8988T (cell line): ENCODE measurements around the gene CARD18.

Experiments
- DNase-seq: peaks from one replicate; pipeline ENCODE4 v3.0.0; 2011

CARD18 gene, protein sequence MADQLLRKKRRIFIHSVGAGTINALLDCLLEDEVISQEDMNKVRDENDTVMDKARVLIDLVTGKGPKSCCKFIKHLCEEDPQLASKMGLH

DNA sequence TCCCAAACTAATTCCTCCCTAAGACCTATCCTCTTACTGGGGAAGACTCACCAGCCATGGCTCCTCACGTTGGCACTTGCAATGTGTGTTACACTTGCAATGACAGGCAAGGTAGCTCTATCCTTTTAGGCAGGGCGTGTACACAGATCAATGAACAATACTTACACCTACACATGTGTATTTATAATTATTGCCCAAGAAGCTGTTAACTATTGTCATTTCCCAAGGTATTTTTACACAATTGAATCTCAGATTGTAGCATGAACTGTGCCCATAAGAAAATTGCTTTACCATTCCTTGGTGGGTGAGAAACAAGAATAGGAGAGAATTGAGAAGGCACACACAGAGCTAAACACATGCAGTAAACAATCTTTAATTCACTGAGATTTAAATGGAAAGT, at the start of gene CARD18:
Gene CARD18 (minus strand): TSS at position 101 of the 400 bp plus-strand sequence. CDS start 43 bp downstream, at position 58.
- no peak for DNase-seq

DNA sequence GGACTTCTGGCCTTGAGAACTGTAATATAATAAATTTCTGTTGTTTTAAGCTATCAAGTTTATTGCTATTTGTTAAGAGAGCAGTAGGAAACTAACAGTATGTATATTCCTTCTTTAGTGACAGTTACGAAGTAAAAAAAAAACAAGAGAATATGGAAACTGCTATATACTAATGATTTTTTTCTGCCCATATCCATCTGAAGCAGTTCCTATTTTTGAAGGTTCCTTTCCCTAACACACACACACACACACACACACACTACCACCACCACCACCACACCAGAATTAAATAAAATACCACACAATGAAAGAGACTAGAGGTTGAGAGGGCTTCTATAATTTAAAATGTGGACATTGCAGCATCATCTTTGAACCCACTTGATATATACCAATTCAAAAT, 44.4 kb upstream of the CARD18 start:
- DNase-seq = no peak

DNA sequence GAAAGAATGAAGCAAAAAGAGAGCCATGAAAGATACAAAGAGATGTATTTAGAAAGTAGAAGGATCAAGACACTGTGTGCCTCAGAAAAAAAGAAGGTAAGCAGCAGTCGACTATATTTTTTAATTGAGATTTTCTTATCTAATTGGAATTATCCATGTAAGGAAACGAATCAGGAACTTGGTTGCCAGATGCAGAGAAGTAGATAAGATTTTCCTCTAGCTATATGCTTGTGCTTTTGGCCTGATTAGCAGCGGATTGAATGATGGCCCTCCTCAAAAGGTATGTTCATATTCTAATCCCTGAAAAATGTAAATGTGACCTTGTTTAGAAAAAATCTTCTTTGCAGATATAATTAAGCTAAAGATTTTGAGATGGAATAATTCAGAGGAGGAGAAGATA, 43.9 kb upstream of the CARD18 start:
- no peak for DNase-seq

DNA sequence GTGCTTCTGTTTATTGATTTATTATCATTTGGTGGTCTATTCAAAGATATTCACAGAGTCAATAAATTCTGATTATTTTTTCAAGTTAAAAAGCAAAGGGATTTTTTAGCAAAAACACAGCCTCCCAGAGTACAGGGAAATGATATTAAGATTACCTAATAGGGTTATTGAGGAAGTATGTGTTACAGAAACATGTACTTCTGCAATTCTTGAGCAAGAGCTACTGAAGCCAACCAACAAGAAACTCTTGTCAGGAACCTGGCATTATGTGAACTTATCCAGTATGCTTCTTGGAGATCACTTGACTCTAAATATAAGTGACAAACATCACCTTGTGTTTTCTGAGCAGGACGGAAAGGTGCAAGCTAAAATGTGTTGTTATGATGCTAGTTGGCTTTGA, 42.0 kb upstream of the CARD18 start:
- no peak for DNase-seq

DNA sequence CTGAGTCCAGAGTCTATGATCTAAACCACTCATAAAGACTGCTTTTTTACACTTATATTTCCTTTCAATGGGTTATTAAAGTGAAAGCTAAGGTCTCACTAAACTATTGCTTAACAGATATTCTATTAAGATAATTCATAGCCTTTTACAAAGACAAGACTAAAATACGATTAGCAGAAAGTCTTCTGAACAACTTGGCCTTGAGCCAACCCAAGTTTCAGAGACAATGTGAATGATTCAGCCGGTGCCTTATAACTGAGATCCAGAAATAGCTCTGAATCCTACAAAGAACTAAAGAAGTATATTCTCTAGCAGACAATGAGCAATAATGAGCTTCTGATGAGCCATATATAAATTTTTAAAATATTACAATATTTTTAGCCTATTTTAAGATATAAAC, 41.5 kb upstream of the CARD18 start:
- no peak for DNase-seq

DNA sequence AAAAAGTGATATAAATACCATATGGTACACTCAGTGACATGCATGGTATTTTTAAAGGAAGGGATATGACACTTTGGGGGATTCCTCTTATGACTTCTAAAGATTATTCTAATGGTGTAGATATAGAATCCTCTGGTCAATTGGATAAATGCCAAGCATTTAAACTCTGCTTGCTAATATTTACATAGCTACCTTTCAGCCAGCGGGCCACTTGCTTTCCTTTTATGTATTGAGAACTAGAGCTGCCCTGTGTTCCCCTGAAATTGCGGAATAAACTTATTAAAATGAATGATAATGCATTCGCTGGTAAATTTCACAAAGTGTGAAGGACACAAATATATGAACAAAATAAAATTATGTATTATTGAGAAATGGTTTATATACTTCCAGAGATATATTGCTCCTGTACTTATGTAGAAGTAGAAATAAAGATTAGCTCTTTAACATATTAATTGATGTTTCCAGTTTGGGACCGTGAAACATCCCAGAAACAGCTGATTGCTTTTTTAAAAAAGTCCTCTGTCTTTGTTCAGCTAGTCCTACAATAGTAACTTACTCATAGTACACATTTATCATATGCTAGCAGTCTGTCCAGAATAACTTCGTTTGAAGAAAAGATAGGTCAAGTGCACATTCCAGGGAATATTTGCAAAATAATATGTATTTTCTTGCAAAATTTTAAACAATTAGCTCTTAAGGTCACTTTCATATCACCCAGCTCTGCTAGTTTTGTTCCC, 40.1 kb upstream of the CARD18 start:
- no peak for DNase-seq

DNA sequence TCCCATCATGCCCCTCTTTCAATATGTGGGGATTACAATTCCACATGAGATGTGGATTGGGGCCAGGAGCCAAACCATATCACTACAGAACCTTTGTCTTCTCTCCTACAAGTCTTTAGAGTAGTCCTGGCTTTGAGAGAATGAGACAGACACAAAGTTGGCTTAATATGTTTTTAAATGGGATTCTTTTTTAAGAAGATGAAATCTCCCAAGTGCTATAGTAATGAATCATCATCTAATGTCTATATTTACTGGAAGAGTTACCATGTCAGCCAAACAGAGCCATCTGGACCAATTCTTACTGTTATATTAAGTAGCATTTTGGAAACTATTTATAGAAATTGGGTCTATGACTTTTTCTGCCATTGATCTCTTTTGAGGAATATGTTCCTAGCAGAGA, 38.1 kb upstream of the CARD18 start:
- no peak for DNase-seq

DNA sequence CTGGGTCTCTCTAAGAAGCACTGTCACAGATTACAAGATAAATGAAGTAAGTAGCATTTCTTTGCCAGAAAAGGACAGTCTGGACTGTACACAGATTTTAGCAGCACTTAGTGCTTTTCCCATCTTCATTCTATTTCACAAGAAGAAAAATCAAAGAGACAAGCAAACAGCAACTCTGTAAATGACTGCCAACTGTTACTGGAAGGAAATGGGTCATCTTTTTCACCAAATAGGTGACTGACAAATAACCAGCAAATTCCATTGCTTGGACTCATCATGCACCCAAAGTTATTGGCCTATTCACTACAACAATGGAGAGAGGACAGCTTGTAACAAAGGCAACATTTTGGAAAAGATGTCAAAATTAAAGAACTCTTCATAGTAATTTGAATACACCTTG, 28.9 kb upstream of the CARD18 start:
- DNase-seq = no peak

DNA sequence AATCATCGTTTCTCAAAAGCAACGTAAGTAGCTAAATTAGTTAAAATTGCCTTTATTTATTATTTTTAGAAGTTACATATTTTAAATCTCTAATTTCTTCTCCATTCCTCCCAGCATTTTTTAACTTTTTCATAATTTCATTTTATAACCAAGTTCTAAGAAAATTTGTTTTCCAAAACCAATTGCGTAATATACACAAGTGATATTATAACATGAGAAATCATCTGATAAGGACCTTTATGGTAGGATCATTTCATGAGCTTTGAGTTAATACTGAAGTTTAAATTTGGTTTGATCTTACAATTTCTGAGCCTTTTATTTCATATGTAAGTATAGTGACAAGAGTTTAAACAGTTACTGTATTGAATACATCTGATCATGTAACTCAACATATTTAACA, 27.7 kb upstream of the CARD18 start:
- no peak for DNase-seq

DNA sequence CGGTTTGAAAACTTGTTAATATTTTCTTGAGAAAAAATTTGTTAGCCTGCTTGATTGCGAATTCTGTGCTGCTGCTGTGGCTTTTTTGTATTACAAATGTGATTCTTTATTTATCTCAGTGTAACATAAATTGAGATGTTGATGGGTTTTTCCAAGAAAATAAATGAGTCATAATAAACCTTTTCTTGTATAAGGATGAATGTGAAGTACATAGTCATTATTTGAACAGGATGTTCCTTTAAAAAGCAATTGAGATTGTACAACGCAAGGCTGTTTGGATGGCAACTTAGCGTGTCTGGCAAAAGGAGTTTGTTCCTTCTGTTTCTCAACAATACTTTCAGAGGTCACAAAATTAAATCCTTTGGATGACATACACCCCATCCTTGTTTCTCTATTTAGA, 24.6 kb upstream of the CARD18 start:
- no peak for DNase-seq

DNA sequence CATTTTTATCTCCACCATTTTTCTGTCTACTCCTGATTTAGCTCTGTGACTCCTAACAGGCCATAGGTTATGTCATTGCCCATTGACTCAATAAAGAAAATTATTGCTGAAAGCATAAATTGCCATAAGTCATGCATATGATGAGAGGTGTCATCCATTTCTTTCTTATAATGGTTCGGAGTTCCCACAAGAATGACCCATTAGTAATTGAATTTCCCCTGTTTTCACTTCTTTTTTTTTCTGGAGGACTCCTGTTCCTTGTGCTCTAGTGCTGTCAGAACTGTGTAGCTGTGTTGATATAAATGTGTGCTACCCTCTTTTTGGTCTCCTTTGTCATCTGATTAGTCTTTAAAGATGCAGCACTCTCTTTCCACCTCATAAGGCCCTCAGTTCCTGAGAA, 22.9 kb upstream of the CARD18 start:
- no peak for DNase-seq

DNA sequence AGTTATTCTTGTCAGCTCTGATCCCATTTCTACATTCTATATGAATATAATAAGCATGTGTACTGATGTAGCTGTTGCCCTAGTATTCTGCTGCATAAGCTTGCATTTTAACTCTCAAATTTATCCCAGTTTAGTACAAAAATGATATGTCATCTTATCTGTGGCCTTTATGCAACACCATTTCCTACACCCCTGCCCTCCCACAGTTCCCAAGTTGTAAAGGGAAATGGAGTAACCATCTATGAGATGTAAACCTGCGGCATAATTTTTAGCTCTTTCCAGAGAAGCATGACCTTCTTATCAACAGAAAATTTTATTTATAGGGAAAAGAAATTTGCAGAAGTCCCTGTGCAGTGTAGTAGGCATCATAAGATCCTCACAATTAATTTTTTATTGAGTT, 18.9 kb upstream of the CARD18 start:
- no peak for DNase-seq

DNA sequence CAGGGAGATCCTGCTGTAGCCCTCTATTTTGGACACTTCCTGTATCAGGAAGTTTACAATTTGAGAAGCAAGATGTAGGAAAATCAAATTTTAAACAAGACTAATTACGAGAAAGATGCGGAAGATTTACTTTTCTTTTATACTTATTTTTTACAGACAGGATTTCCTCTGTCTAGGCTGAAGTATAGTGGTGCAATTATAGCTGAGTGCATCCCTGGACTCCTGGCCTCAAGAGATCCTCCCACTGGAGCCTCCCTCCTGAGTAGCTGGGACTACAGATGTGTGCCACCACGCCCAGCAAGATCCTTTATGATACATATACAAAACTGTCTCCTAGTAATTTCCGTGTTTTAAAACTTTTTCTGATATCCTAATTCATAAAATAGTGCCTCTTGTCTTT, 17.2 kb upstream of the CARD18 start:
- DNase-seq = no peak

DNA sequence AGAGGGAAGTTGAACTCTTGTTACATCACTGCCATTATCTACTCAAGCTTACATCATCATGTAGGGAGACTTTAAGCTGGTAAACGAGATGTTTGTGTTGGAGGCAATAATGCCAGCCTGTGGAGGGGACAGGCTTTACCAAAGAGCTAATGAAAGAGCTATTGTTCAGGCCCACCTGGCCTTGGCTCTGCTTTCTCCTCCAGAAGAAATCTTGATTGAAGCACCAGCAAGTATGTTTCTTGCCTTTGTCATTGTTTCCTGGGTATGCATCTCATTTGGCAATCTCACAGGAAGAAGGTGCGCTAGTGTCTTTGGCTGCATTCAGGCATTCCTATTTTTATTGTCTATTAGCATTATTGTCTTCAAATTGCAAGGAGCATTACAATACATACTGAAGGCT, 16.7 kb upstream of the CARD18 start:
- DNase-seq = no peak

DNA sequence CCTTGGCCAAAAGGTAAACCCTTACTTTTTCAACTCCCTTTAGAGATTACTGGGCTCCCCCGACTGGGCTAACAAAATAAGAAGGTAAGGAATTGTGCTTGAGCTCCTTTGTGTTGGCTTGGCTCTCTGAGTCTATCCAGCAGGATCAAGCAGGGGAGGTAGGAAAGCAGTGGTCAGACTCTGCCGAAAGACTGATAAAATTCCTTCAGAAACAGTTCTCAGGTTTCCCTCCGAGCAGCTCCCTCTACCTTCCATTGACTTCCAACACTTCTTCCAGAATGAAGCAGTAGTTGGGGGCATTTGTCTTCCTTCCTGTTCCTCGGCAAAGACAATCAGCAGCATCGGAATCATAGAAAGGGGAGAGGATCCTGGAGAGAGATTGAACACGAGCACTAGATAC, 16.1 kb upstream of the CARD18 start:
- no peak for DNase-seq

DNA sequence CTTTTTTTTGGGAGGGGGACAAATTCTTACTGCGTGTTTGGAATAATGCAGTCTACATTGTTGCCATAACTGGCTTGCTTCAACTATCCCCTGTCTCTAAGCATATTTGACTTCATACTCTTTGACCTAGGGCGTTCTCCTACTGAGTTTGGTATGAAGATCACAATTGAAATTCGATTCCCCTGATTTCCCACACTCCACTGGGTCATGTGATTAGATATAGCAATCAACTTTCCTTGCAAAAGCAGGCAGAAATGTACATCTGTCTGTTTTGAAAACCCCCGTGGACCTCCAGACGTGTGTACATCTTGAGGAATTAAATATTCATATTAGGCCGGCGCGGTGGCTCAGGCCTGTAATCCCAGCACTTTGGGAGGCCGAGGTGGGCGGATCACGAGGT, 13.8 kb upstream of the CARD18 start:
- no peak for DNase-seq

DNA sequence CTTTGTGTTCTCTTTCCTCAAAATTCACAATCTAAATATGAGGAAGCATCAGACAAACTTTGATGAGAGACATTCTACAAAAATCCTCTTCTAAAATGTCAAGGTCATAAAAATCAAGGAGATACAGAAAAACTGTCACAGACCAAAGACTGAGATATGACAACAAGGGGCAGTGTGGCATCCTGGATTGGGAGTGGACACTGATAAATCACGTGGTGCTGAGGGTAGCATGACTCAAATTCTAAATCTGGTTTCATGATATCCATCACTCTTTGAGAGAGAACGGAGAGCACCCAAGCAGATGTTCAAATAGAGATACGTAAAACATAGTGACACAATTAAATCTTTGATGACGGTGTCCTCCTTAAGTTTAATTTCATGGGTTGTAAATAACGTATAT, 13.0 kb upstream of the CARD18 start:
- no peak for DNase-seq

DNA sequence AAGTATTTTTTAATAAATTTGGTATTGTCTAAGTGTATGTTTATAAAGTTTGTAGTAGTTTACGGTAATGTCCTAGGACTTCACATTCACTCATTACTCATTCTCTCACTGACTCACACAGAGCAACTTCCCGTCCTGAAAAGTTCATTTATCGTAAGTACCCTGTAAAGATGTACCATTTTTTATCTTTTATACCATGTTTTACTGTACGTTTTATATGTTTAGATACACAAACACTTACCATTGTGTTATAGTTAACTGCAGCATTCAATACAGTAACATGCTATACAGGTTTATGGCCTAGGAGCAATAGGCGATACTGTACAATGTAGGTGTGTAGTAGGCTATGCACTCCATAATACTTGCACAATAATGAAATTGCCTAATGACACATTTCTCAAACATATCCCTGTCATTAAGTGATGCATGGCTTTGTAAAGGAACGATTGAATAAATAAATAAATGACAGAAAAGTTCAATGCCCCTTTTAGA, 12.5 kb upstream of the CARD18 start:
- no peak for DNase-seq

DNA sequence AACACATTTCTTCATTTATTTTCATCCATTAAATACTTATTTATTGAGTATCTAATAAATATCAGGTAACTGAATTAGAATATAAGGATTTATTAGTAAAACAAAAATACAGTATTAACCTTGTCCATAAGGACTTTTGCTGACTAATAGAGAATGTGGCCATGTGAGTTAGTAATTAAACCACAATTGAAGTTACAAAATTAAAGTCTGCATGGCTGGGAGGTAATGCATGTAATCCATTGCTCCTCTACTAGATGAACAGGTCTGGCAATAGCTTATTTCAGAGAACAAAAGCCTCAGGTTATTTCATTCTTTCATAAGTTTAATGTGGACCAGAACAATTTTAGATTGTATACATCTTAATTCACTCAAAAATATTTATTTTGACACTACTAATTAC, 9.9 kb upstream of the CARD18 start:
- DNase-seq = no peak

DNA sequence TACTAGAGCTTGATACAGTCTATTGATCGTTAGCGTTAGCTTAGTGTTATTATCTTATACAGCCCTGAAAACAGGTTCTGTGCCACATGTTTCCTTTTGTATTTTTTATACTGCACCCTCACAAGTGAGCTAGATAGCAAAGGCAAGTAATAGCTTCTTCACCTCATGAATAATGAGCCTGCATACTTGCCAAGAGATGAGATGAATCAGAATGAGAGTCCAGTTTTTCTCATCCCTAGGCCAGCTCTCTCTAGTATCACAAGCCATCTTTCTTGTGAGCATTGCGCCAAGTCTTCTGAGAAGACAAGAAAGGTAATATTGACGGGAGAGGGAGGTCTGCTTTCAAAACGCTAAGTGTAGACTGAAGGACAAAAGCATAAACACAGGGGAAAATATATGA, 8.7 kb upstream of the CARD18 start:
- DNase-seq = no peak

DNA sequence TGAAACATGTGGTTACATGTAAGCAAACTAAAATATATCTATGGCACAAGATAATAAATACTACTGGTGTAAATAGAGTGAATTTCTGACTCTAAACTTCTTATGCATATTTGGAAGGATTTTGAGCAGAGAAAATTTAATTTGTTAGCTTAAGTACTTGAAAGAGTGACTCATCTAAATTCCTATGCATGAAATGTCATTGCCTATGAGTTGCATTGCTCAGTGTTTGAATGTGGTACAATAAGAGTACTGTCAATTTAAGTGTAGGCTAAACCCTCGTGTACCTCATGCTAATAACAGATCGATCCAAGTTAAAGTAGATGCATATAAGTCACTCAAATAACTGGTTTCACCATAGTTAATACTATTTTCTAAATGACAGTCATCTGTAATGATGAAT, 5.3 kb upstream of the CARD18 start:
- DNase-seq = no peak

DNA sequence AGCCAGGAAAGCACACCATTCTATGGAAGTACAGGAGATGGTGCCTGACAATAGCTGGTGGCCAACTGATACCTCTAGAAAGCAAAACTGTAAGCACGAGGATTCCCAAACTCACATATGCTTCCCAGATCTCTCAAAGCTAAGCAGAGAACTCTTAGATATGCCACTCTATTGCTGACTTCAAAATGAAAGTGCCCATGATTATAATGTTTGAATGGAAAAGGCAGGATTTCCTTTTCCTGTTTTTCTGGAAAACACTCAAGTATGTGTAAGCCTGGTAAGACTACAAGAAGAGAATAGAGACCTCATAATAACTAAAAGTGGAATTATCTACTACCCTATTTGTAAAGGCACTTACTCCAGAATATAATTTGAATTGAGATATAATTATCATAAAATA, 2.6 kb upstream of the CARD18 start:
- no peak for DNase-seq

DNA sequence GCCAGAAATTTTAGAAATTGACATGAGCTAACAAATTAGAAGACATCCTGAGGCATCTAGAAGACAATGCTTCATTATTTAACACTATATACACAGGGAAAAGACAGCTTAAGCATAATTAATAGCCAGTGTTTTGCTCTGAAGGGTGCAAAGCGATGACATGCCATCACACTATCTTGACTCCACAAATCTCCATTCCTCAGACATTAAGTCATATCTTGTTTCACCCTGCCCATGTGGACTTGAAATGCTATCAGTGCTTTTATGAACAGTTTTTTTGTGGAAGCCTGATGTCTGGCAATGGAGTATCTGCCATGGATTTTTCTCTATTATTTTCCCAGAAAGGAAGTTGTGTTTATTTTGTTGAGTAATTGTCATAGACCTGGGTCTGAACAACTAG, 2.3 kb downstream of the CARD18 start:
- no peak for DNase-seq

DNA sequence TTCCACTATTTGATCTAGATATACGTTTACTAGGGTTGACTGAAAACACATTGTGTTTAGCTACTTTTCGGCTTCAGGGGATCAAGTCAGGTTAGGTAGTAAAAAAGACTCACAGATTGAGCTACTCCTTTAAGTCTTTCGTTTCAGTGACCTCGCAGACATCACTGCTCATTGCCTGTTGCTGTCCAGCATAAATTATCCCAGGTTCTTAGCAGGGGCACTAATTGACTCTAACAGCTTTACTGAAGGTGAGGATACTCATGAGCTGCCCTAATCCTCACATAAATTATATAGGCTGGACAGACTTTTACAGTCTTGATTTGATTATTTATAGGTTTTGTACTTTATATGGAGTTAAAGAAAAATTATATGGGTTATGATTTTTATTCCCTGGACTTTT, 3.7 kb downstream of the CARD18 start:
- no peak for DNase-seq
